22Rv1 (cell line): ENCODE measurements around the gene PAK1IP1.
"Not testable (repeated sequence)": the region's sequence is repeated elsewhere in the genome, so short reads cannot be mapped to it uniquely, and the experiment has no call there.

Experiments
- CTCF ChIP-seq: fragments of 450-650 bp; IDR thresholded peaks from 2 replicates; pipeline ENCODE4 v1.5.1; 2017; ENCODE audit warnings: mild to moderate bottlenecking
- ZFX ChIP-seq: fragments of 450-650 bp; IDR thresholded peaks from 2 replicates; pipeline ENCODE4 v1.6.1; 2017; ENCODE audit warnings: antibody characterized with exemption, borderline replicate concordance

GRCh38 chr6:10741643-10742042 is 46.9 kb downstream of the PAK1IP1 start:
- not testable (repeated sequence) for TF ChIP-seq CTCF, ZFX
